HepG2 (cell line): ENCODE measurements around the gene DUSP9. TPM values are rescaled to one million over a fixed set of nuclear protein-coding genes. Genes with fewer than 3 reads are reported as not detected.

Source experiments
- AHDC1 ChIP-seq: sonication (generic); formaldehyde crosslinking; IDR thresholded peaks from 2 replicates; pipeline ENCODE4 v1.5.1; 2020; ENCODE audit warnings: mild to moderate bottlenecking, missing genetic modification reagents, borderline replicate concordance
- DDIT3 ChIP-seq: sonication (generic); formaldehyde crosslinking; IDR thresholded peaks from 2 replicates; pipeline ENCODE4 v1.4.0; 2020; ENCODE audit warnings: mild to moderate bottlenecking, missing genetic modification reagents
- FOXA1 ChIP-seq, 2 experiments: fragments of 450-650 bp in 1 of 2; sonication (generic) in 1 of 2; formaldehyde crosslinking in 1 of 2; IDR thresholded peaks; 2 replicates each; pipeline versions ENCODE4 v1.4.0 to v1.6.1; 2016 to 2020; ENCODE audit warnings: missing genetic modification reagents in 1 of 2
- HOXA5 ChIP-seq: sonication (generic); formaldehyde crosslinking; IDR thresholded peaks from 2 replicates; pipeline ENCODE4 v1.4.0; 2020; ENCODE audit warnings: missing genetic modification reagents
- IRF2 ChIP-seq: IDR thresholded peaks from 2 replicates; pipeline ENCODE4 v1.6.1; 2018; ENCODE audit warnings: missing genetic modification reagents, missing compliant biosample characterization
- PATZ1 ChIP-seq: sonication (generic); formaldehyde crosslinking; IDR thresholded peaks from 2 replicates; pipeline ENCODE4 v1.4.0; 2020; ENCODE audit warnings: missing genetic modification reagents
- REPIN1 ChIP-seq: sonication (generic); formaldehyde crosslinking; IDR thresholded peaks from 2 replicates; pipeline ENCODE4 v1.8.0; 2022; ENCODE audit warnings: missing genetic modification reagents, low read depth, mild to moderate bottlenecking, borderline replicate concordance
- TRIM24 ChIP-seq: sonication (generic); formaldehyde crosslinking; IDR thresholded peaks from 2 replicates; pipeline ENCODE4 v1.8.0; 2022; ENCODE audit warnings: mild to moderate bottlenecking, missing genetic modification reagents
- YY1 ChIP-seq: IDR thresholded peaks from 2 replicates; pipeline ENCODE4 v1.6.1; 2011; ENCODE audit warnings: low read length, low read depth, moderate library complexity, mild to moderate bottlenecking; ENCODE audit not compliant: insufficient read depth, insufficient replicate concordance
- ZBTB7B ChIP-seq: sonication (generic); formaldehyde crosslinking; IDR thresholded peaks from 2 replicates; pipeline ENCODE4 v1.4.0; 2020; ENCODE audit warnings: missing genetic modification reagents
- ZNF101 ChIP-seq: sonication (generic); formaldehyde crosslinking; IDR thresholded peaks from 2 replicates; pipeline ENCODE4 v1.4.0; 2020; ENCODE audit warnings: mild to moderate bottlenecking, low read depth, missing genetic modification reagents, borderline replicate concordance
- ZNF138 ChIP-seq: sonication (generic); formaldehyde crosslinking; IDR thresholded peaks from 2 replicates; pipeline ENCODE4 v1.5.0; 2020; ENCODE audit warnings: mild to moderate bottlenecking, low read depth, missing genetic modification reagents
- ZNF331 ChIP-seq: sonication (generic); formaldehyde crosslinking; IDR thresholded peaks from 2 replicates; pipeline ENCODE4 v1.4.0; 2020; ENCODE audit warnings: missing genetic modification reagents
- polyA plus RNA-seq, 8 experiments: library from polyadenylated mRNA; depleted of rRNA in 3 of 8; stranded (reverse) in 7 of 8; unstranded in 1 of 8; fragments of >200 nt; fragmentation: Illumina TruSeq in 4 of 8; extraction: Trizol in 4 of 8; gene quantifications; 2 replicates each; pipeline versions ENCODE4 v1.2.1 to v1.2.3, GENCODE V29; 2011 to 2016; ENCODE audit warnings: low read depth in 4 of 8, missing spikeins in 1 of 8, mixed read lengths in 1 of 8; ENCODE audit not compliant: insufficient read depth in 1 of 8
- total RNA-seq, 5 experiments: library from RNA; depleted of rRNA; stranded (reverse); fragments of >200 nt; fragmentation: Illumina TruSeq; extraction: Trizol; gene quantifications; 2 replicates each; pipeline ENCODE4 v1.2.3, GENCODE V29; 2016; ENCODE audit warnings: low read depth in 1 of 5
- TF ChIP-seq, protein P1 (sequence below): sonication (generic); formaldehyde crosslinking; conservative IDR thresholded peaks from 2 replicates; pipeline ENCODE4 v1.8.1; 2023; ENCODE audit warnings: missing genetic modification reagents

DUSP9 gene
- total and polyA plus RNA-seq, 2 of the 13 experiments (the other 11 are each of a cell fraction or from before 2014, with no cell fraction given): 235 to 435 TPM

DNA sequence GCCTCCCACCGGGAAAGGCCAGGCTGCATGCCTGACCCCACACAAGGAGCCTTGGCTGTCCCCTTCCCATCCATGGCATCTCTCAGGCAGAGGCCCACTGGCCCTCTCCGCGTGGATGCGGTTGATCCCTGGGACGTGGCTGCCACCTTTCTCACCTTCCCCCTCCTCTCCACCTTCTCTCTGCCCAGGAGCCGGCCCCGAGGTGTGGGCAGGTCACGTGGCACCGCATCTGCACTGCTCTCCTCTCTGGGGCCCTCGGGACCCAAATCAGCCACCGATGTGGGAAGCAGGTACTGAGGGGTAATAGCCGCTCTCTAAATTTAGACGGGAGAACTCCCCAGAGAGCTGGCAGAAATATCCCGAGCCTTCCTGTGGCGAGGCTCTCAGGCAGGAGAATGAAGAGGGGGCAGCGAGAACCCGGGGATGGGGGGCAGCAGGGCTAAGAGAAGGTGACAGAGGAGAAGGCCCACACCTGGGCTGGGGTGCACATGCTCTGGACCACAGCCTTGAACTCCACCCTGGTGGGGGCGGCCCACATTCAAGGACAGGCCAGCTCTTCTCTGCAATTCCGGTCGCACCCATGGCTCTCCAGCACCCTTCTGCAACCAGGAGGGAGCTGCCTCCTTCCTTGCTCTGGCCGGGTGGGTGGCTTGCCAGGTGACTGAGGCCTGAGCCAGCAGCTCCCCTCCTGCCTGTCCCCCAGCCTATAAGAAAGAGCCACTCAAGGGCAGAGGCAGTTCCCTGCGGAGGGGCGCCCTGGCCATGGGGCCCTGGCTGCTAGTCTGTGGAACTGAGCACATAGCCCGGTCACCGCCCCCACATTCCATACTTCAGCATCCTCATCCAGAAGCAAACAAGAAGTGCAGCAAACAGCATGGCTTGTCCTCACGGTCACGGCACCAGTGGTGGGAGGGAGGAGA, 9.6 kb upstream of the DUSP9 start (continued):
- TF ChIP-seq AHDC1 (CRISPR knock-in tag): no peak
- no peak for TF ChIP-seq FOXA1 (IDR thresholded peaks at IDR 0.05)
- TF ChIP-seq FOXA1 (CRISPR knock-in tag; IDR thresholded peaks at IDR 0.05): peak; percentile 30
- no peak for TF ChIP-seq ZNF138 (CRISPR knock-in tag)
- TF ChIP-seq IRF2 (CRISPR knock-in tag): no peak
- TF ChIP-seq TRIM24: no peak
- TF ChIP-seq PATZ1 (CRISPR knock-in tag): peak; percentile 79
- TF ChIP-seq, protein P1, sequence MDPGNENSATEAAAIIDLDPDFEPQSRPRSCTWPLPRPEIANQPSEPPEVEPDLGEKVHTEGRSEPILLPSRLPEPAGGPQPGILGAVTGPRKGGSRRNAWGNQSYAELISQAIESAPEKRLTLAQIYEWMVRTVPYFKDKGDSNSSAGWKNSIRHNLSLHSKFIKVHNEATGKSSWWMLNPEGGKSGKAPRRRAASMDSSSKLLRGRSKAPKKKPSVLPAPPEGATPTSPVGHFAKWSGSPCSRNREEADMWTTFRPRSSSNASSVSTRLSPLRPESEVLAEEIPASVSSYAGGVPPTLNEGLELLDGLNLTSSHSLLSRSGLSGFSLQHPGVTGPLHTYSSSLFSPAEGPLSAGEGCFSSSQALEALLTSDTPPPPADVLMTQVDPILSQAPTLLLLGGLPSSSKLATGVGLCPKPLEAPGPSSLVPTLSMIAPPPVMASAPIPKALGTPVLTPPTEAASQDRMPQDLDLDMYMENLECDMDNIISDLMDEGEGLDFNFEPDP: no peak
- no peak for TF ChIP-seq HOXA5 (CRISPR knock-in tag)
- peak; percentile 74 for TF ChIP-seq ZBTB7B (CRISPR knock-in tag)
- TF ChIP-seq REPIN1: peak; percentile 20; the same call in 1 of the 2 replicates
- no peak for TF ChIP-seq DDIT3 (CRISPR knock-in tag)
- TF ChIP-seq ZNF101 (CRISPR knock-in tag): no peak
- no peak for TF ChIP-seq ZNF331
- no peak for TF ChIP-seq YY1
